GM21825 (cell line): ENCODE data around the gene EEF1AKMT4.
"Not testable (repeated sequence)": the region's sequence is repeated elsewhere in the genome, so short reads cannot be mapped to it uniquely, and the experiment has no call there.

Experiments used
- ATAC-seq: cut with Tn5 transposase; IDR thresholded peaks from one replicate; pipeline ENCODE4 v1.9.1; 2021; ENCODE audit warnings: mild to moderate bottlenecking, moderate library complexity; ENCODE audit not compliant: unreplicated experiment

EEF1AKMT4 gene

GRCh38 chr3:184259878-184260723, 10.6 kb downstream of the EEF1AKMT4 start:
- ATAC-seq: no peak

- no peak for ATAC-seq
Measured at GRCh38 chr3:184260724-184261269, 11.3 kb downstream of the EEF1AKMT4 start.

GRCh38 chr3:184261270-184261853, 11.9 kb downstream of the EEF1AKMT4 start, which contains the start of gene CAMK2N2:
Gene CAMK2N2 (minus strand): TSS chr3:184261553. CDS start chr3:184261285, 268 bp downstream.
- ATAC-seq: no peak

- ATAC-seq: no peak
Measured at GRCh38 chr3:184261854-184262763, 12.6 kb downstream of the EEF1AKMT4 start.

GRCh38 chr3:184262764-184263179, 13.3 kb downstream of the EEF1AKMT4 start:
- ATAC-seq: no peak

GRCh38 chr3:184267249-184267648, 17.8 kb downstream of the EEF1AKMT4 start:
- ATAC-seq: not testable (repeated sequence)

GRCh38 chr3:184272269-184272668, 22.8 kb downstream of the EEF1AKMT4 start:
- no peak for ATAC-seq

- no peak for ATAC-seq
Measured at GRCh38 chr3:184275381-184275701, 25.9 kb downstream of the EEF1AKMT4 start.

GRCh38 chr3:184275961-184276910, 26.8 kb downstream of the EEF1AKMT4 start, which contains the start of gene ECE2:
Gene ECE2 (plus strand): TSS chr3:184276022. CDS start chr3:184276154, 132 bp downstream.
- ATAC-seq: no peak

- no peak for ATAC-seq
Measured at GRCh38 chr3:184277366-184277765, 27.9 kb downstream of the EEF1AKMT4 start.

GRCh38 chr3:184282941-184283340, 33.5 kb downstream of the EEF1AKMT4 start:
- ATAC-seq: no peak

- no peak for ATAC-seq
Measured at GRCh38 chr3:184283681-184284080, 34.2 kb downstream of the EEF1AKMT4 start.

- ATAC-seq: no peak
Measured at GRCh38 chr3:184284696-184285095, 35.2 kb downstream of the EEF1AKMT4 start.

- ATAC-seq: no peak
Measured at GRCh38 chr3:184289426-184289938, 40.0 kb downstream of the EEF1AKMT4 start.

GRCh38 chr3:184290331-184290730, 40.9 kb downstream of the EEF1AKMT4 start:
- ATAC-seq: no peak

- ATAC-seq: no peak
Measured at GRCh38 chr3:184291044-184291737, 41.7 kb downstream of the EEF1AKMT4 start.

- ATAC-seq: no peak
Measured at GRCh38 chr3:184291738-184292445, 42.4 kb downstream of the EEF1AKMT4 start.

- ATAC-seq: no peak
Measured at GRCh38 chr3:184295771-184296170, 46.3 kb downstream of the EEF1AKMT4 start.
